A673 (cell line): Measurements from ENCODE around the gene DDX53.

Experiments
- CTCF ChIP-seq: fragments of 300-800, 200-600 bp; sonication (generic); conservative IDR thresholded peaks from 2 replicates; pipeline ENCODE4 v1.5.1; 2017; ENCODE audit warnings: low read depth, mild to moderate bottlenecking, antibody characterized with exemption, low read length, moderate library complexity, mixed read lengths
- EZH2 ChIP-seq: fragments of 200-600 bp; sonication (generic); IDR thresholded peaks from 2 replicates; pipeline ENCODE4 v1.6.1; 2017; ENCODE audit warnings: borderline replicate concordance, low read depth, mild to moderate bottlenecking, mixed read lengths, antibody characterized with exemption, low read length; ENCODE audit not compliant: poor library complexity, severe bottlenecking

GRCh38 chrX:22975786-22976185 lies 24.0 kb upstream of the DDX53 start:
- TF ChIP-seq CTCF, result no peak; the same call in 1 of the 2 replicates
- TF ChIP-seq EZH2, result no peak
